ENCODE results near the gene SYT1. TPM values are rescaled to one million over a fixed set of nuclear protein-coding genes. Genes with fewer than 3 reads are reported as not detected.

SYT1 gene
- total and polyA plus RNA-seq, 2 of the 8 experiments (the other 6 are each of a cell fraction or from before 2014, with no cell fraction given): 11.0 to 34.6 TPM

DNA sequence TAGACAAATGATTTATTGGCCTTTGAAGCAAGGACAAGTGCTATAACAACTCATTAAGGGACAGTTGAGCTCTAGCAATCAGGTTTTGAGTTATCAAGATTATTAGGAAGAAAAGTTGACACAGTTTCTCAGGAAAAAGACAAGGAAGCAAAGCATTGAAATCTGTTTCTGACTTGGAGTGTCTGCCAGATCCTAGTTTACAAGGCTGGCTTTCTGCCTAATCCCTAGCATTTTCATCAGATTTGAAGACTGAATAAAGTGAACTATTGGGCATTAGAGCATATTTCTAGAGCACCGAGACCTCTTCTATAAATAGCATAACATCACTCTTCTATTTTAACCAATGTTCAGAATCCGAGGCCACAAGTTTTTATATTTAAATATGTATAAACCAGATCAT lies 7.0 kb downstream of the SYT1 start (continued):
- TF ChIP-seq, protein P1, sequence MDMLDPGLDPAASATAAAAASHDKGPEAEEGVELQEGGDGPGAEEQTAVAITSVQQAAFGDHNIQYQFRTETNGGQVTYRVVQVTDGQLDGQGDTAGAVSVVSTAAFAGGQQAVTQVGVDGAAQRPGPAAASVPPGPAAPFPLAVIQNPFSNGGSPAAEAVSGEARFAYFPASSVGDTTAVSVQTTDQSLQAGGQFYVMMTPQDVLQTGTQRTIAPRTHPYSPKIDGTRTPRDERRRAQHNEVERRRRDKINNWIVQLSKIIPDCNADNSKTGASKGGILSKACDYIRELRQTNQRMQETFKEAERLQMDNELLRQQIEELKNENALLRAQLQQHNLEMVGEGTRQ (IDR thresholded peaks at IDR 0.05; ENCODE audit: low read length): no peak

All from H1 (cell line).